Erythroblast (primary cell): ENCODE results near the gene NBDY.
A peak's percentile ranks its signal among the peaks of the same experiment; 100 is the strongest.
"Not testable (repeated sequence)": the region's sequence is repeated elsewhere in the genome, so short reads cannot be mapped to it uniquely, and the experiment has no call there.

Experiments used
- DNase-seq, 2 experiments: peaks; one replicate each; lab custom pipeline; 2025; lab: John Stamatoyannopoulos, UW
- GATA1 ChIP-seq: IDR thresholded peaks from 2 replicates; pipeline ENCODE4 v1.6.1; 2011; ENCODE audit warnings: low read depth, mild to moderate bottlenecking, control low read depth, low read length, moderate library complexity
- POLR2A ChIP-seq: IDR thresholded peaks from 2 replicates; pipeline ENCODE4 v1.6.1; 2011; ENCODE audit warnings: mild to moderate bottlenecking, low read length

NBDY gene

GRCh38 chrX:56798866-56799758 lies 70.1 kb downstream of the NBDY start:
- DNase-seq, result peak; percentile 1 to 6
- no peak for TF ChIP-seq GATA1
- no peak for TF ChIP-seq POLR2A

- TF ChIP-seq POLR2A (no peak), GATA1 (no peak)
- DNase-seq, result no peak
Measured at GRCh38 chrX:56800307-56800706, 71.3 kb downstream of the NBDY start.

GRCh38 chrX:56800801-56801200 lies 71.8 kb downstream of the NBDY start:
- peak; percentile 49 to 60 for DNase-seq
- TF ChIP-seq GATA1 (no peak), POLR2A (no peak)

GRCh38 chrX:56802428-56802827 lies 73.4 kb downstream of the NBDY start:
- TF ChIP-seq GATA1 (no peak), POLR2A (no peak)
- DNase-seq, result no peak

GRCh38 chrX:56802921-56803849 lies 74.1 kb downstream of the NBDY start:
- peak; percentile 70 to 77 for DNase-seq
- TF ChIP-seq POLR2A (no peak), GATA1 (no peak)

GRCh38 chrX:56803850-56804681 lies 75.0 kb downstream of the NBDY start:
- DNase-seq, result no peak
- TF ChIP-seq GATA1 (no peak), POLR2A (no peak)

GRCh38 chrX:56804867-56805266 lies 75.8 kb downstream of the NBDY start:
- no peak for DNase-seq

GRCh38 chrX:56805399-56805798 lies 76.4 kb downstream of the NBDY start:
- DNase-seq, result no peak
- TF ChIP-seq GATA1 (no peak), POLR2A (no peak)

More at GRCh38 chrX:56804867-56805266, 75.8 kb downstream of the NBDY start:
- TF ChIP-seq GATA1 (no peak), POLR2A (no peak)

GRCh38 chrX:56806176-56806575 lies 77.1 kb downstream of the NBDY start:
- DNase-seq, result not testable (repeated sequence)

GRCh38 chrX:56811599-56811998 lies 82.6 kb downstream of the NBDY start:
- TF ChIP-seq POLR2A (no peak), GATA1 (no peak)
- DNase-seq, result no peak

GRCh38 chrX:56812515-56813105 lies 83.6 kb downstream of the NBDY start:
- TF ChIP-seq POLR2A, result no peak
- no peak for TF ChIP-seq GATA1
- peak; percentile 71 to 72 for DNase-seq

- no peak for TF ChIP-seq GATA1
- peak; percentile 44 for TF ChIP-seq POLR2A
- peak; percentile 76 to 86 for DNase-seq
Measured at GRCh38 chrX:56813318-56813837, 84.3 kb downstream of the NBDY start.
